Measurements from ENCODE around the gene GIGYF2.

DNA sequence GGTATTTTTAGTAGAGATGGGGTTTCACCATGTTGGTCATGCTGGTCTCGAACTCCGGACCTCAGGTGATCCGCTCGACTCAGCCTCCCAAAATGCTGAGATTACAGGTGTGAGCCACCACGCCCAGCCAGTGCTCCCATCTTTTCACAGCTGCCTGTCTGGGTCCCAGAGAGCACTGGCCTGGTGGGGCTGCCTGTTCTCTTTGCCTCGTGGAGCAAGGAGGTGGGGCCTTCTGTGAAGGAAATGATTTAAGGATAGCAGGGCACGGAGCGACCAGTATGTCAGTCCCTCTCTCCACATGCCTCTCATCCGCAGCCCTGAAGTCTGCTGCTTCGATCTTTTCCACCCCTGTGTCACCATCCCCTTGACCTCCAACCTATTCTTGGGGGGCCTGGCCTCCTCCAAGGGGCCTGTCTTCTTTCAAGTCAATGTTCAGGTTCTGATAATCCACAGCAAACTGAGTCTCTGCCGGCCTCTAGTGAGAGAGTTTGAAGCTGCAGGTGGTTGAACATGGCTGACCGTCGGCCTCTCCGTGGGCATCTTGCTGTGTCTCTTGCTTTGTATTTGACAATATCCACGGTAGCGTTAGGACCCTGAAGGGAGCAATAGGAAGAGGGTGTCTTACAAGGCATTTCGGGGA, 28.2 kb upstream of the GIGYF2 start:
- TF ChIP-seq GABPA (IDR thresholded peaks at IDR 0.05; ENCODE audit: low read depth): no peak
- TF ChIP-seq, protein P1, sequence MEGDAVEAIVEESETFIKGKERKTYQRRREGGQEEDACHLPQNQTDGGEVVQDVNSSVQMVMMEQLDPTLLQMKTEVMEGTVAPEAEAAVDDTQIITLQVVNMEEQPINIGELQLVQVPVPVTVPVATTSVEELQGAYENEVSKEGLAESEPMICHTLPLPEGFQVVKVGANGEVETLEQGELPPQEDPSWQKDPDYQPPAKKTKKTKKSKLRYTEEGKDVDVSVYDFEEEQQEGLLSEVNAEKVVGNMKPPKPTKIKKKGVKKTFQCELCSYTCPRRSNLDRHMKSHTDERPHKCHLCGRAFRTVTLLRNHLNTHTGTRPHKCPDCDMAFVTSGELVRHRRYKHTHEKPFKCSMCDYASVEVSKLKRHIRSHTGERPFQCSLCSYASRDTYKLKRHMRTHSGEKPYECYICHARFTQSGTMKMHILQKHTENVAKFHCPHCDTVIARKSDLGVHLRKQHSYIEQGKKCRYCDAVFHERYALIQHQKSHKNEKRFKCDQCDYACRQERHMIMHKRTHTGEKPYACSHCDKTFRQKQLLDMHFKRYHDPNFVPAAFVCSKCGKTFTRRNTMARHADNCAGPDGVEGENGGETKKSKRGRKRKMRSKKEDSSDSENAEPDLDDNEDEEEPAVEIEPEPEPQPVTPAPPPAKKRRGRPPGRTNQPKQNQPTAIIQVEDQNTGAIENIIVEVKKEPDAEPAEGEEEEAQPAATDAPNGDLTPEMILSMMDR (IDR thresholded peaks at IDR 0.05; ENCODE audit: insufficient read depth, low read length): peak; percentile 20
